Panc1 (cell line): Measurements from ENCODE around the gene TMEM203.

ENCODE experiments used
- POLR2AphosphoS5 ChIP-seq: IDR thresholded peaks from 2 replicates; pipeline ENCODE4 v1.6.1; 2012; ENCODE audit warnings: mild to moderate bottlenecking, low read depth, low read length, moderate library complexity
- SIN3A ChIP-seq: IDR thresholded peaks from 2 replicates; pipeline ENCODE4 v1.6.1; 2012; ENCODE audit warnings: low read depth, mild to moderate bottlenecking, low read length, moderate library complexity, borderline replicate concordance; ENCODE audit not compliant: insufficient read depth
- TCF7L2 ChIP-seq: IDR thresholded peaks from 2 replicates; pipeline ENCODE4 v1.6.1; 2011; ENCODE audit warnings: mild to moderate bottlenecking, low read depth, low read length, inconsistent platforms
- TF ChIP-seq, protein P1 (sequence below): fragments of 450-650 bp; IDR thresholded peaks from 2 replicates; pipeline ENCODE4 v1.5.1; 2017; ENCODE audit warnings: mild to moderate bottlenecking
- TF ChIP-seq, protein P2 (sequence below), 2 experiments: IDR thresholded peaks; 2 replicates each; pipeline ENCODE4 v1.6.1; 2011 to 2012; ENCODE audit warnings: low read depth in 2 of 2, control low read depth in 1 of 2, low read length in 1 of 2, mild to moderate bottlenecking in 1 of 2, moderate library complexity in 1 of 2; ENCODE audit not compliant: insufficient read depth in 1 of 2

DNA sequence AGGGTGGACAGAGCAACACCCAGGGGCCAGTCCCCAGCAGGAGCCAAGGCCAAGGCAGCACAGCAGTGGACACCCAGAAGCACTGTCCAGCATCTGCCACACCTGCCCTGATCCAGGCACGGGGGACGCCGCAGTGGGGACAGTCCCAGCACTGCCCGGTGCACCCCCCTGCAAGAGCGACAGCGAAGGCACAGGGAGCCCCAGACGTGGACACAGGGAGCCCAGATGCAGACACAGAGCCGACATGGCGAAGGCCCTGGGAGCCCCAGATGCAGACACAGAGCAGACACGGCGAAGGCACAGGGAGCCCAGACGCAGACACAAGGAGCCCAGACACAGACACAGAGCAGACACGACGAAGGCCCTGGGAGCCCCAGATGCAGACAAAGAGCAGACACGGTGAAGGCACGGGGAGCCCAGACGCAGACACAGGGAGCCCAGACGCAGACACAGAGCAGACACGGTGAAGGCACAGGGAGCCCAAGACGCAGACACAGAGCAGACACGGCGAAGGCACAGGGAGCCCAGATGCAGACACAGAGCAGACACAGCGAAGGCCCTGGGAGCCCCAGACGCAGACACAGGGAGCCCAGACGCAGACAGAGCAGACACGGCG is 21.4 kb downstream of the TMEM203 start:
- TF ChIP-seq, protein P1, sequence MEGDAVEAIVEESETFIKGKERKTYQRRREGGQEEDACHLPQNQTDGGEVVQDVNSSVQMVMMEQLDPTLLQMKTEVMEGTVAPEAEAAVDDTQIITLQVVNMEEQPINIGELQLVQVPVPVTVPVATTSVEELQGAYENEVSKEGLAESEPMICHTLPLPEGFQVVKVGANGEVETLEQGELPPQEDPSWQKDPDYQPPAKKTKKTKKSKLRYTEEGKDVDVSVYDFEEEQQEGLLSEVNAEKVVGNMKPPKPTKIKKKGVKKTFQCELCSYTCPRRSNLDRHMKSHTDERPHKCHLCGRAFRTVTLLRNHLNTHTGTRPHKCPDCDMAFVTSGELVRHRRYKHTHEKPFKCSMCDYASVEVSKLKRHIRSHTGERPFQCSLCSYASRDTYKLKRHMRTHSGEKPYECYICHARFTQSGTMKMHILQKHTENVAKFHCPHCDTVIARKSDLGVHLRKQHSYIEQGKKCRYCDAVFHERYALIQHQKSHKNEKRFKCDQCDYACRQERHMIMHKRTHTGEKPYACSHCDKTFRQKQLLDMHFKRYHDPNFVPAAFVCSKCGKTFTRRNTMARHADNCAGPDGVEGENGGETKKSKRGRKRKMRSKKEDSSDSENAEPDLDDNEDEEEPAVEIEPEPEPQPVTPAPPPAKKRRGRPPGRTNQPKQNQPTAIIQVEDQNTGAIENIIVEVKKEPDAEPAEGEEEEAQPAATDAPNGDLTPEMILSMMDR, result no peak
- TF ChIP-seq POLR2AphosphoS5, result no peak
- TF ChIP-seq, protein P2, sequence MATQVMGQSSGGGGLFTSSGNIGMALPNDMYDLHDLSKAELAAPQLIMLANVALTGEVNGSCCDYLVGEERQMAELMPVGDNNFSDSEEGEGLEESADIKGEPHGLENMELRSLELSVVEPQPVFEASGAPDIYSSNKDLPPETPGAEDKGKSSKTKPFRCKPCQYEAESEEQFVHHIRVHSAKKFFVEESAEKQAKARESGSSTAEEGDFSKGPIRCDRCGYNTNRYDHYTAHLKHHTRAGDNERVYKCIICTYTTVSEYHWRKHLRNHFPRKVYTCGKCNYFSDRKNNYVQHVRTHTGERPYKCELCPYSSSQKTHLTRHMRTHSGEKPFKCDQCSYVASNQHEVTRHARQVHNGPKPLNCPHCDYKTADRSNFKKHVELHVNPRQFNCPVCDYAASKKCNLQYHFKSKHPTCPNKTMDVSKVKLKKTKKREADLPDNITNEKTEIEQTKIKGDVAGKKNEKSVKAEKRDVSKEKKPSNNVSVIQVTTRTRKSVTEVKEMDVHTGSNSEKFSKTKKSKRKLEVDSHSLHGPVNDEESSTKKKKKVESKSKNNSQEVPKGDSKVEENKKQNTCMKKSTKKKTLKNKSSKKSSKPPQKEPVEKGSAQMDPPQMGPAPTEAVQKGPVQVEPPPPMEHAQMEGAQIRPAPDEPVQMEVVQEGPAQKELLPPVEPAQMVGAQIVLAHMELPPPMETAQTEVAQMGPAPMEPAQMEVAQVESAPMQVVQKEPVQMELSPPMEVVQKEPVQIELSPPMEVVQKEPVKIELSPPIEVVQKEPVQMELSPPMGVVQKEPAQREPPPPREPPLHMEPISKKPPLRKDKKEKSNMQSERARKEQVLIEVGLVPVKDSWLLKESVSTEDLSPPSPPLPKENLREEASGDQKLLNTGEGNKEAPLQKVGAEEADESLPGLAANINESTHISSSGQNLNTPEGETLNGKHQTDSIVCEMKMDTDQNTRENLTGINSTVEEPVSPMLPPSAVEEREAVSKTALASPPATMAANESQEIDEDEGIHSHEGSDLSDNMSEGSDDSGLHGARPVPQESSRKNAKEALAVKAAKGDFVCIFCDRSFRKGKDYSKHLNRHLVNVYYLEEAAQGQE (IDR thresholded peaks at IDR 0.05; ENCODE audit: insufficient read depth in 1 of 2, low read depth in 2 of 2, low read length in 1 of 2), result no peak
- TF ChIP-seq SIN3A, result no peak
- TF ChIP-seq TCF7L2, result no peak
